Small intestine (tissue), 7 donors: Measurements from ENCODE around the gene MED14. TPM values are rescaled to one million over a fixed set of nuclear protein-coding genes. Genes with fewer than 3 reads are reported as not detected.

Source experiments
- DNase-seq, 2 donors: peaks; one replicate each; pipeline versions ENCODE4 v3.0.0 to v3.0.0-alpha.2; 2013
- FAIRE-seq: peaks from 2 replicates; lab custom pipeline; 2012; peaks lifted over from hg19 to GRCh38; lab: Jason Lieb, UNC
- H3K27ac ChIP-seq, 3 donors: one replicate each; pipeline ENCODE4 v1.5.1; 2013; ENCODE audit warnings: low read length in 2 of 3, mild to moderate bottlenecking in 2 of 3, control low read depth in 1 of 3, inconsistent platforms in 1 of 3, low read depth in 1 of 3, moderate library complexity in 1 of 3
- H3K27me3 ChIP-seq, 3 donors: one replicate each; pipeline ENCODE4 v1.6.1; 2013; ENCODE audit warnings: low read length in 3 of 3, inconsistent platforms in 1 of 3; ENCODE audit not compliant: control insufficient read depth in 3 of 3, insufficient read depth in 3 of 3
- H3K36me3 ChIP-seq, 3 donors: one replicate each; pipeline ENCODE4 v1.6.1; 2013; ENCODE audit warnings: low read length in 3 of 3, inconsistent platforms in 1 of 3, low read depth in 1 of 3, mild to moderate bottlenecking in 1 of 3, moderate library complexity in 1 of 3; ENCODE audit not compliant: control insufficient read depth in 3 of 3, insufficient read depth in 2 of 3
- H3K4me1 ChIP-seq, 3 donors: one replicate each; pipeline ENCODE4 v1.6.1; 2013; ENCODE audit warnings: low read length in 2 of 3, inconsistent platforms in 1 of 3, low read depth in 1 of 3, mild to moderate bottlenecking in 1 of 3, moderate library complexity in 1 of 3; ENCODE audit not compliant: control insufficient read depth in 3 of 3, insufficient read depth in 2 of 3
- H3K4me3 ChIP-seq, 3 donors: one replicate each; pipeline ENCODE4 v1.5.1; 2013; ENCODE audit warnings: low read length in 3 of 3, control low read depth in 1 of 3, inconsistent platforms in 1 of 3, low read depth in 1 of 3, mild to moderate bottlenecking in 1 of 3, moderate library complexity in 1 of 3
- H3K9me3 ChIP-seq, 2 donors: one replicate each; pipeline ENCODE4 v1.6.1; 2013; ENCODE audit warnings: low read depth in 1 of 2, low read length in 1 of 2; ENCODE audit not compliant: control insufficient read depth in 2 of 2, insufficient read depth in 1 of 2
- WGBS, 3 donors: extraction: QIAGEN DNeasy Blood & Tissue Kit; methylation state at CpG; one replicate each; pipeline ENCODE4 v1.1.7; 2013; 5-methylcytosine and 5-hydroxymethylcytosine counted together
- polyA plus RNA-seq, 4 donors: library from polyadenylated mRNA; stranded (reverse) in 3 of 4; unstranded in 1 of 4; fragments of 200-250 nt in 3 of 4; fragments of 120-200 nt in 1 of 4; gene quantifications; one replicate each; pipeline versions ENCODE4 v1.2.1 to v1.2.3, GENCODE V29; 2013
- donor health status: healthy with polysubstance abuse.
- donor health status: control.
- donor health status: control.
- donor health status: Bipolar disorder and iron deficiency.
- donor health status: healthy.

Gene MED14
- polyA plus RNA-seq, 4 donors: 13.0 to 72.7 (median 17.3) TPM

DNA sequence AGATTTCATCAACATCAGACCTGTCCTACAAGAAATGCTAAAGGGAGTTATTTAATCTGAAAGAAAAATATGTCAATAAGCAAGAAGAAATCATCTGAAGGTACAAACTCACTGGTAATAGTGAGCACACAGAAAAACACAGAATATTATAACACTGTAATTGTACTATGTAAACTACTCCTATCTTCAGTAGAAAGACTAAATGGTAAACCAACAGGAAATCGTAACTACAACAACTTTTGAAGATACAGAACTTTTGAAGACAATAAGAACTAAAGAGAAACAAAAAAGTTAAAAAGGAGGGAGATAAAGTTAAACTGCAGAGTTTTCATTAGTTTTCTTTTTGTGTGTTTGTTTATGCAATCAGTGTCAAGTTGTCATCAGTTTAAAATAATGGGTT, 12.4 kb downstream of the MED14 start:
- FAIRE-seq (no peak), DNase-seq (no peak)
- H3K36me3 ChIP-seq: peaks cover 0 to 16% (median 4%) of the 10 kb centered on the region in 3 donors
- no peak overlapping the region for H3K27ac ChIP-seq
- no peaks in the 10 kb centered on the region for H3K27me3 ChIP-seq
- H3K4me3 ChIP-seq: no peak overlapping the region
- 70 to 93% (median 70%) methylated on average over 1 of the region's 1 CpG for WGBS, 3 donors
- peaks cover 0 to 32% (median 0%) of the 10 kb centered on the region in 3 donors for H3K4me1 ChIP-seq
- H3K9me3 ChIP-seq: no peaks in the 10 kb centered on the region

DNA sequence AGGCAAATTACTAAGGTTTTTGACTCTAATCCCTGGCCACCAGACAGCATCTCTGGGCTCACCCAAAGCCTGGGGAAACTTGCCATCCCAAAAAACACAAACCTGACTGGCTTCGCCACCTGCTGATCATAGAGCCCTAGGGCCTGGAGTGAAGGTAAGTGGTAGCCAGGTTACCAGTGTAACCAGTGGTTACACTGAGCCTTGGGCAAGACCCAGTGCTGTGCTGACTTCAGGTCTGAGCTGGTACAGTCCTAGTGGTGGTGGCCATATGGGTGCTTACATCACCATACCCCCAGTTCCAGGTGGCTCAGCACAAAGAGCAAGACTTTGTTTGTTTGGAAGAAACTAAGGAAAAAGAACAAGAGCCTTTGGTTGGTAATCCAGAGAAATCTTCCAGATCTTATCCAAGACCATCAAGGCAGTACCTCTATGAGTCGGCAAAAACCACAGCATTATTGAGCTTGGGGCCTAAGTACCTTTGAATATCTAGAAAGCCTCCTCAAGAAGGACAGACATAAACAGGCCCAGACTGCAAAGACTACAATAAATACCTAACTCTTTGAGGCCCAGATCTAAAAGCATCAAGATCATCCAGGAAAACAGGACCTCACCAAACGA, 13.7 kb downstream of the MED14 start:
- Histone ChIP-seq H3K4me3 (no peak overlapping the region), H3K36me3 (peaks cover 0 to 16% (median 4%) of the 10 kb centered on the region in 3 donors), H3K27ac (peak overlapping the region in 1 of 3 donors; percentile 85), H3K27me3 (no peaks in the 10 kb centered on the region), H3K9me3 (no peaks in the 10 kb centered on the region), H3K4me1 (peaks cover 0 to 28% (median 0%) of the 10 kb centered on the region in 3 donors)
- 83 to 86% (median 83%) methylated on average over 3 of the region's 3 CpGs for WGBS, 3 donors
- FAIRE-seq (no peak), DNase-seq (no peak)

DNA sequence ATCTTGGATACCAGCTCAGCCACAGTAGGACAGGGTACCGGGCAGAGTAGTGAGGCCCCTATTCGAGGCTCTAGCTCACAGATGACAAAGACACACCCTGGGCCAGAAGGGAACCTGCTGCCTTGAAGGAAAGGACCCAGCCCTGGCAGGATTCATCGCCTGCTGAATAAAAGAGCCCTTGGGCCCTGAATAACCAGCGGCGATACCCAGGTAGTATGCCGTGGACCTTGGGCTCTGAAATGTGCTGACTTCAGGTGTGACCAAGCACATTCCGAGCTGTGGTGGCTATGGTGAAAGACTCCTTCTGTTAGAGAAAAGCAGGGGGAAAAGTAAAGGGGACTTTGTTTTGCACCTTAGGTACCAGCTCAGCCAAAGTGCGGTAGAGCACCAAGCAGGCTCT, 14.6 kb downstream of the MED14 start:
- Histone ChIP-seq H3K4me3 (no peak overlapping the region), H3K27me3 (no peaks in the 10 kb centered on the region), H3K36me3 (peaks cover 0 to 18% (median 2%) of the 10 kb centered on the region in 3 donors), H3K9me3 (no peaks in the 10 kb centered on the region), H3K4me1 (peaks cover 0 to 26% (median 0%) of the 10 kb centered on the region in 3 donors), H3K27ac (peak overlapping the region in 2 of 3 donors; percentile 41 to 85)
- DNase-seq (peak; percentile 59 to 65), FAIRE-seq (no peak)
- WGBS, 3 donors: 47 to 75% (median 73%) methylated on average over 8 of the region's 8 CpGs

DNA sequence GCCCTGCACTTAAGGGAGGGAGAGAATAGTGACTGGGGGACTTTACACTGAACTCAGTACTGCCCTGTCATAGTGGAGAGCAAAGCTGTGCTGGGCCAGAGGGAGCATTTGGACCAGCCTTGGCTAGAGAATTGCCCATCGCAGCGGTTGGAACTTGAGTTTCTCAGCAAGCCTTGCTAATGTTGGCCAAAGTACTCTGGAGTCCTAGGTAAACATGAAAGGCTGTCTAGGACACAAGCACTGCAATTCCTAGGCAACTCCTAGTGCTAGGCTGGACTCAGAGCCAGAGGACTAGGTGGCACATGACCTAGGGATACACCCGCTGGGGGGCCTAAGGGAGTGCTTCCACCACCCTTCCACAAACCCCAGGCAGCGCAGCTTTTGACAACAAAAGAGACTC, 15.0 kb downstream of the MED14 start:
- Histone ChIP-seq H3K27ac (peak overlapping the region; percentile 38 to 85 (median 41)), H3K9me3 (no peaks in the 10 kb centered on the region), H3K27me3 (no peaks in the 10 kb centered on the region), H3K36me3 (peaks cover 0 to 18% (median 2%) of the 10 kb centered on the region in 3 donors), H3K4me3 (no peak overlapping the region), H3K4me1 (peaks cover 0 to 26% (median 0%) of the 10 kb centered on the region in 3 donors)
- peak; percentile 43 to 53 for DNase-seq
- 51 to 83% (median 66%) methylated on average over 4 of the region's 4 CpGs for WGBS, 3 donors
- FAIRE-seq: no peak

DNA sequence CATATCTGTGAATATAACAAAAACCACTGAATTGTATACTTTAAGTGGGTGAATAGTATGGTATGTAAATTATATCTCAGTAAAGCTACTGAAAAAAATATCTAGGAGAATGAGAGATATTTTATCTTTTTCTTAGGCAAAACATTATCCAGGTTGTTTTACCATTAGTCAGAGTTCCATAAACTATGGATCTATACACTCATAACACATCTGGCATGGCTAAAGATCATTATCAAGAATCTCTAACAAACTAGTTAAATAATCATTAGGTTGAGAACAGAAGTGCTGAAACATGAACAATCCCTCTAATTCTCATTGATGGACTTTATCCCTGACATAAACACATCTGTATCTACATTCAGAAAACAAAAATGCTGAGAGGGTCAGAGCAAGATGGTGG, 15.6 kb downstream of the MED14 start:
- FAIRE-seq (no peak), DNase-seq (peak in 1 of 2 donors; percentile 21)
- H3K27ac ChIP-seq: peak overlapping the region in 1 of 3 donors; percentile 85
- no peaks in the 10 kb centered on the region for H3K27me3 ChIP-seq
- H3K9me3 ChIP-seq: no peaks in the 10 kb centered on the region
- H3K4me1 ChIP-seq: peaks cover 0 to 26% (median 0%) of the 10 kb centered on the region in 3 donors
- no peak overlapping the region for H3K4me3 ChIP-seq
- peaks cover 0 to 18% (median 2%) of the 10 kb centered on the region in 3 donors for H3K36me3 ChIP-seq

DNA sequence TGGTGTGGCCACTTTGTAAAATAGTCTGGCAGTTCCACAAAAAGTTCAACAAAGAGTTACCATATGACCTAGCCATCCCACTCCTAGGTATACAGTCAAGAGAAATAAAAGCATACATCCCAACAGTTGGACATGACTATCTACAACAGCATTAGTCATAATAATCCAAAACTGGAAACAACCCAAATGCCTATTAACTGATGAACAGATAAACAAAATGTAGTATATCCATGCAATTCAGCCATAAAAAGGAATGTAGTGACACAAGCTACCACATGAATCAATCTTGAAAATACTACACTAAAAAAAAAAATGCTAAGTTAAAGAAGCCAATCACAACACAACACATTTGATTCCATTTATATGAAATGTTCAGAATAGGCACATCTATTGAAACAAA, 16.1 kb downstream of the MED14 start:
- Histone ChIP-seq H3K27me3 (no peaks in the 10 kb centered on the region), H3K36me3 (peaks cover 0 to 20% (median 2%) of the 10 kb centered on the region in 3 donors), H3K27ac (peak overlapping the region in 1 of 3 donors; percentile 85), H3K4me3 (no peak overlapping the region), H3K9me3 (no peaks in the 10 kb centered on the region), H3K4me1 (peaks cover 0 to 26% (median 0%) of the 10 kb centered on the region in 3 donors)
- no peak for FAIRE-seq
- DNase-seq: no peak

DNA sequence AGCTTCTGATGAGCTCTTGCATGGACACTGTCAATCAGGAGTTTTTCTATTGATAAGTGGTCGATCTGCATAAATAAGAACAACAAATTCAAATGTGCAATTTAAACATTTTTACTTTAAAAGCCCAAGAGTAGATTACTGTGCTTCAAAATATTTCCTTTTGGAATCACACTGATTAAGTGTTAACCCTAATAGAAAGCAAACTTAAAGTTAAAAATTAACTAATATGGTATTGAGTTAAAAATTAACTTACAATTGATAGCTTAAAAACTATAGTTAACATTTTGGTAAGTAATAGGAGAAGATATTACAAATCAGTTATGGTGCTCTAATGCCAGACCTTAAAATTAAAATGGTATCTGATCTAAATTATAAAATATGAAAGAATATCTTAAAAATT, 25.9 kb downstream of the MED14 start:
- WGBS, 3 donors: 27 to 56% (median 30%) methylated on average over 1 of the region's 1 CpG
- H3K27me3 ChIP-seq: no peaks in the 10 kb centered on the region
- H3K4me3 ChIP-seq: no peak overlapping the region
- DNase-seq (peak in 1 of 2 donors; percentile 35), FAIRE-seq (peak; percentile 89)
- peaks cover 0 to 30% (median 2%) of the 10 kb centered on the region in 3 donors for H3K36me3 ChIP-seq
- H3K27ac ChIP-seq: no peak overlapping the region
- H3K9me3 ChIP-seq: no peaks in the 10 kb centered on the region
- H3K4me1 ChIP-seq: peaks cover 0 to 2% (median 0%) of the 10 kb centered on the region in 3 donors

DNA sequence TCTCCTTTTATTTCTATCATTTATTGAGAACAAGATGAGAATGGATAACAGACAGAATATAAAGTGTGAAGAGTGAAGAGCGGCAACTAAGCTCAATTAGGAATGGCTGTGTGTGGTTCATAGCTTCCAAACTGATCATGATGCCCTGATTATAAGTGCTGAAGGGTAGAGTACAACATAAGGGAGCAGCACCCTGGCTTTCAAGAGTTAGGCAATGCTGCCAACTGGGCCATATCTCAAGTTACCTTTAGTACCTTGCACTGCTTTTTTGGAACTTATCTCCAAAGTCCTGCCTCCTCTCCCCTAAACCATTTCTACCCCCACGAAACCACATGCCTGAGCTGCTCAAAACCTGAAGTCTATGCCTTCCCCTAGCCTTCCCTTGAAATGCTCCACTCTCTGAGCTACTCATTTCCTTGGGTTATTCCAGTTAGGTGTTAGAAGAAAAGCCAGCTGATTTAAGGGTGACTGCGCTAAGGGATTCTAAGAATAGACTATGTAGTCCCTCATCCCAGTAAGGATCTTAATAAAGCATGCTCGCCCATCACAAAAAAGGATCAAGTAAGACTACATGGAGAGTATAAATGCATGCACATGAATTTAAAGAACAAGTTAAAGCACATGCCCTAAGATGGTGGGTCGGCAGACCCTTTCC, 29.6 kb downstream of the MED14 start:
- peaks cover 0 to 17% (median 5%) of the 10 kb centered on the region in 3 donors for H3K36me3 ChIP-seq
- no peak overlapping the region for H3K4me3 ChIP-seq
- H3K4me1 ChIP-seq: peaks cover 0 to 2% (median 0%) of the 10 kb centered on the region in 3 donors
- H3K9me3 ChIP-seq: no peaks in the 10 kb centered on the region
- FAIRE-seq (no peak), DNase-seq (no peak)
- no peak overlapping the region for H3K27ac ChIP-seq
- no peaks in the 10 kb centered on the region for H3K27me3 ChIP-seq
- 87 to 96% (median 90%) methylated on average over 5 of the region's 5 CpGs for WGBS, 3 donors
